Measurements from ENCODE around the gene HLA-DPA1.

DNA sequence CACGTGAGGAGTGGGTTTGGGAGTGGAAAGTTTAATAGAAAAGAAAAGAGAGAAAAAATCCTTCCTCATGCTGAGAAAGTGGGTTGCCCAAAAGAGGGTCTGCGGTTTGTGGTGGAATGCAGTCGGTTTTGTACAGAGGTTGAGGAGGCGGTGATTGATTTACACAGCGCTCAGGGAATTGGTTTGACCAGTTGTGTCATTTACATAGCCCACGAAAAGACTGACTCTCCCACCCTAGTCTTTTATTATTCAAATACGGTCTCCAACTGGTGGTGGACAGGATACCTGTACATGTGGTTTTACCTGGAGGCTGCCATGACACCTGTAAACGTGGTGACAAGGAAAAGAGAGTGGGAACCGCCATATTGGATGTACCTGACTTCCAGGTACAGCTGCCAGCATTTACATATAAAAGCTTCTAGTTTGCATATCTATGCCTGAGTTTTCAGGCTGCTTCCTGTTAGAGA is 44.4 kb upstream of the HLA-DPA1 start:
- TF ChIP-seq CTCF (IDR thresholded peaks at IDR 0.05) (no peak), POLR2A (IDR thresholded peaks at IDR 0.05) (no peak), POLR2AphosphoS5 (IDR thresholded peaks at IDR 0.05) (no peak), EP300 (IDR thresholded peaks at IDR 0.05) (no peak)

Measured in sigmoid colon (tissue), 4 donors.